SK-N-SH (cell line): ENCODE data around the gene BRD7. TPM values are rescaled to one million over a fixed set of nuclear protein-coding genes. Genes with fewer than 3 reads are reported as not detected.

ENCODE experiments used
- CTCF ChIA-PET: fragments of 300-600, 350-600 bp; formaldehyde crosslinking; extraction: SDS; loops from one replicate; lab custom pipeline; 2021; lab: Yijun Ruan, JAX
- POLR2A ChIA-PET: fragments of 350-600 bp; sonication (Branson Sonifier 250); formaldehyde crosslinking; extraction: SDS; loops from one replicate; lab custom pipeline; 2020; ENCODE audit warnings: antibody characterized with exemption, inconsistent platforms; lab: Yijun Ruan, JAX
- DNase-seq: peaks from one replicate; pipeline ENCODE4 v3.0.0; 2012
- H2AFZ ChIP-seq: fragments of 200-600 bp; sonication (generic); 2 replicates; pipeline ENCODE4 v1.8.1; 2016; ENCODE audit warnings: antibody characterized with exemption, mild to moderate bottlenecking, low read depth
- H3F3A ChIP-seq: fragments of 200-600 bp; sonication (generic); replicated peaks from 2 replicates; pipeline ENCODE3; 2016; ENCODE audit warnings: antibody characterized with exemption, mild to moderate bottlenecking; ENCODE audit not compliant: insufficient read depth
- H3K27ac ChIP-seq, 2 experiments: fragments of 200-500 bp in 1 of 2; fragments of 200-600 bp in 1 of 2; sonication (Bioruptor generic) in 1 of 2; sonication (generic), shearing (Covaris generic) in 1 of 2; 2 replicates each; pipeline versions ENCODE4 v1.5.1 to v1.6.1; 2014 to 2016; ENCODE audit warnings: low read depth in 2 of 2, inconsistent platforms in 1 of 2, low read length in 1 of 2, mild to moderate bottlenecking in 1 of 2, mixed read lengths in 1 of 2
- H3K27me3 ChIP-seq: fragments of 200-600 bp; sonication (generic), shearing (Covaris generic); 2 replicates; pipeline ENCODE4 v1.6.1; 2016; ENCODE audit warnings: mixed run types; ENCODE audit not compliant: insufficient read depth
- H3K36me3 ChIP-seq, 2 experiments: fragments of 200-500 bp in 1 of 2; fragments of 200-600 bp in 1 of 2; sonication (Bioruptor generic) in 1 of 2; sonication (generic) in 1 of 2; replicated peaks in 1 of 2; 2 replicates each; pipeline versions ENCODE3 to v1.5.1; 2014 to 2016; ENCODE audit warnings: low read length in 1 of 2, mild to moderate bottlenecking in 1 of 2; ENCODE audit not compliant: insufficient read depth in 2 of 2, control insufficient read depth in 1 of 2
- H3K4me1 ChIP-seq, 2 experiments: fragments of 200-500 bp in 1 of 2; fragments of 200-600 bp in 1 of 2; sonication (Bioruptor generic) in 1 of 2; sonication (generic), shearing (Covaris generic) in 1 of 2; 2 replicates each; pipeline versions ENCODE4 v1.5.1 to v1.6.1; 2014 to 2016; ENCODE audit warnings: low read depth in 1 of 2, low read length in 1 of 2, mixed run types in 1 of 2; ENCODE audit not compliant: insufficient read depth in 2 of 2, control insufficient read depth in 1 of 2
- H3K4me2 ChIP-seq: fragments of 200-600 bp; sonication (generic), shearing (Covaris generic); 2 replicates; pipeline ENCODE4 v1.6.1; 2017; ENCODE audit warnings: mixed run types
- H3K4me3 ChIP-seq, 2 experiments: fragments of 200-500 bp in 1 of 2; fragments of 200-600 bp in 1 of 2; sonication (Bioruptor generic) in 1 of 2; sonication (generic), shearing (Covaris generic) in 1 of 2; 2 replicates each; pipeline versions ENCODE4 v1.5.1 to v1.8.1; 2014 to 2016; ENCODE audit warnings: low read depth in 2 of 2, inconsistent platforms in 1 of 2, low read length in 1 of 2, mild to moderate bottlenecking in 1 of 2, mixed read lengths in 1 of 2, moderate library complexity in 1 of 2
- H3K79me2 ChIP-seq: fragments of 200-600 bp; sonication (generic); 2 replicates; pipeline ENCODE4 v1.8.1; 2017; ENCODE audit warnings: mild to moderate bottlenecking; ENCODE audit not compliant: insufficient read depth
- H3K9ac ChIP-seq: fragments of 200-600 bp; sonication (generic); 2 replicates; pipeline ENCODE4 v1.6.1; 2017; ENCODE audit warnings: mixed run types
- H3K9me2 ChIP-seq: fragments of 200-600 bp; sonication (generic); 2 replicates; pipeline ENCODE4 v1.6.1; 2017; ENCODE audit warnings: mixed run types
- H3K9me3 ChIP-seq: fragments of 200-600 bp; sonication (generic); 2 replicates; pipeline ENCODE4 v1.6.1; 2017; ENCODE audit warnings: mixed run types, mild to moderate bottlenecking, moderate library complexity
- H4K20me1 ChIP-seq: fragments of 200-600 bp; sonication (generic); 2 replicates; pipeline ENCODE4 v1.6.1; 2017; ENCODE audit warnings: mild to moderate bottlenecking, mixed run types; ENCODE audit not compliant: insufficient read depth
- CHD2 ChIP-seq: fragments of 150-350 bp; IDR thresholded peaks from 2 replicates; pipeline ENCODE4 v1.6.1; 2018; ENCODE audit warnings: low read length; ENCODE audit not compliant: partially characterized antibody
- CTCF ChIP-seq: fragments of 200-600 bp; sonication (generic); IDR thresholded peaks from 2 replicates; pipeline ENCODE4 v1.6.1; 2017; ENCODE audit warnings: antibody characterized with exemption, mild to moderate bottlenecking, moderate library complexity
- EZH2phosphoT487 ChIP-seq: fragments of 200-600 bp; sonication (generic); IDR thresholded peaks from 2 replicates; pipeline ENCODE4 v1.6.1; 2017; ENCODE audit warnings: low read depth, mixed run types, mild to moderate bottlenecking, antibody characterized with exemption, moderate library complexity, borderline replicate concordance
- FOSL2 ChIP-seq: IDR thresholded peaks from 2 replicates; pipeline ENCODE4 v1.4.0; 2012; ENCODE audit warnings: low read depth, mild to moderate bottlenecking, moderate library complexity, borderline replicate concordance
- GABPA ChIP-seq: IDR thresholded peaks from 2 replicates; pipeline ENCODE4 v1.4.0; 2012; ENCODE audit warnings: low read depth, mild to moderate bottlenecking
- JUND ChIP-seq: IDR thresholded peaks from 2 replicates; pipeline ENCODE4 v1.4.0; 2012
- NFIC ChIP-seq: IDR thresholded peaks from 2 replicates; pipeline ENCODE4 v1.4.0; 2012; ENCODE audit warnings: borderline replicate concordance
- NRF1 ChIP-seq: IDR thresholded peaks from 2 replicates; pipeline ENCODE4 v1.6.1; 2012; ENCODE audit warnings: low read depth, mild to moderate bottlenecking, low read length
- PBX3 ChIP-seq: IDR thresholded peaks from 2 replicates; pipeline ENCODE4; 2012
- RAD21 ChIP-seq: IDR thresholded peaks from 2 replicates; pipeline ENCODE4 v1.6.1; 2012; ENCODE audit warnings: mild to moderate bottlenecking, low read length
- RCOR1 ChIP-seq: fragments of 150-350 bp; IDR thresholded peaks from 2 replicates; pipeline ENCODE4 v1.6.1; 2017; ENCODE audit warnings: antibody characterized with exemption, low read length
- REST ChIP-seq: IDR thresholded peaks from 2 replicates; pipeline ENCODE4 v1.6.1; 2012; ENCODE audit warnings: mild to moderate bottlenecking, low read depth, low read length, moderate library complexity
- TEAD4 ChIP-seq: IDR thresholded peaks from 2 replicates; pipeline ENCODE4 v1.4.0; 2012; ENCODE audit warnings: mild to moderate bottlenecking, borderline replicate concordance; ENCODE audit not compliant: insufficient read depth
- USF1 ChIP-seq: IDR thresholded peaks from 2 replicates; pipeline ENCODE4 v1.4.0; 2012; ENCODE audit warnings: low read depth, borderline replicate concordance
- YY1 ChIP-seq: IDR thresholded peaks from 2 replicates; pipeline ENCODE4 v1.4.0; 2012; ENCODE audit warnings: low read depth, mild to moderate bottlenecking
- WGBS: methylation state at CpG from one replicate; pipeline ENCODE4 v1.1.6; 2017; ENCODE audit warnings: low lambda C conversion rate; 5-methylcytosine and 5-hydroxymethylcytosine counted together
- polyA plus RNA-seq, 3 experiments: library from polyadenylated mRNA; depleted of rRNA; stranded (reverse); fragments of >200 nt; gene quantifications; 2 replicates each; pipeline ENCODE4 v1.2.3, GENCODE V29; 2012

BRD7 gene
- polyA plus RNA-seq, 1 of the 3 experiments (the other 2 are of a cell fraction) = 32.9 TPM

GRCh38 chr16:50359626-50360025 lies 9.2 kb downstream of the BRD7 start:
- Histone ChIP-seq H3K9ac (no peak overlapping the region), H3K27ac (no peak overlapping the region), H3K79me2 (peaks cover 84% of the 10 kb centered on the region), H3K36me3 (peaks cover 41 to 78% of the 10 kb centered on the region in 2 experiments), H3K4me1 (peaks cover 0 to 6% of the 10 kb centered on the region in 2 experiments; a peak in 2 of 4 replicates), H3K9me3 (no peaks in the 10 kb centered on the region), H3F3A (peaks cover 6% of the 10 kb centered on the region), H3K4me2 (no peak overlapping the region), H2AFZ (no peak overlapping the region), H3K9me2 (no peaks in the 10 kb centered on the region), H3K4me3 (no peak overlapping the region), H4K20me1 (peaks cover 18% of the 10 kb centered on the region; the same call in 1 of the 2 replicates), H3K27me3 (no peaks in the 10 kb centered on the region)
- CTCF ChIA-PET = interaction anchor here (1.0 to 12.2 kb wide), 10 partner anchors 9 to 335 kb away, joined by 3 to 162 read pairs (median 4); partner anchors contain the start of genes ADCY7, BRD7 and CNEP1R1
- 84% methylated on average over 1 of the region's 1 CpG for WGBS
- DNase-seq = no peak
- POLR2A ChIA-PET = no interaction called here
- no peak for TF ChIP-seq RCOR1
- TF ChIP-seq PBX3 = no peak
- no peak for TF ChIP-seq NRF1
- no peak for TF ChIP-seq USF1
- no peak for TF ChIP-seq TEAD4
- TF ChIP-seq YY1 = no peak
- no peak for TF ChIP-seq EZH2phosphoT487
- TF ChIP-seq JUND = no peak
- no peak for TF ChIP-seq FOSL2
- no peak for TF ChIP-seq CHD2

DNA sequence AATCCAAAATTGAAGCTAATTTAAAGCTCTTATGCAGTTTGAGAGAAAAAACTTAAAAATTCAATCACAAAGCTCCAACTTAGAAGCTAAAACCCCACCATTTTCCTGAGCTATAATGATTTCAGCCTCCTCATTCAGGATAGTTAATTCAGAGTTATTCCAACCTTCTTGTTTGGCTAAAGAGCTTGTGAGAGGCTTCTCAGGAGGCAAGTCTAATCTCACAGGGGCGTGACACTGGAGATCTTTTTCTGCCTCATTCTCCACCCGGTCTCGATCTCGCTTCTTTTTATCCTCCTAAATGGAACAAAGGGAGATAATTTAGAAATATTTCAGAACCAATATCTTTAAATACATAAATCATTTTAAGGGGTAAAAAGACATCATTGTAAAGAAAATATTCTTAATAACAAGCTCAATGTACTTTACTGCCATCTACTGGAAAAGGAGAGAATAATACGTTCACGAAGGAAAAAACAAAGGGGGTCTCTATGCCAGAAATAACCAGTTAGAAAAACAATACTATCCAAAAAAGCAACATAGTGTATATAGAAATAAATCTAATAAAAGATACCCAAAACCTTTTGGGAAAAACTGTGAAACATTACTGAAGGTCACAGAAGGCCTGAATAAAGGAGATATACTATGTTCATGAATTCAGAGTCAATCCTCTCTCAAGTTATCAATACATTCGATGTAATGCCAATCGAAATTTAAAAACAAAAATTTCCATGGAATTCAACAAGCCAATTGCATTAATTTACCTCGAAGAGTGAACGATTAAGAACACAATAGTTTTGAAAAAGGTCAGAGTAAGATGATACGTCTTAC lies 13.9 kb downstream of the BRD7 start:
- no peak overlapping the region for H3K9ac ChIP-seq
- no peaks in the 10 kb centered on the region; a peak in 1 of 4 replicates for H3K4me1 ChIP-seq
- peaks cover 12% of the 10 kb centered on the region for H4K20me1 ChIP-seq
- peaks cover 16% of the 10 kb centered on the region for H3F3A ChIP-seq
- H3K4me3 ChIP-seq = no peak overlapping the region
- H3K79me2 ChIP-seq = peaks cover 47% of the 10 kb centered on the region
- H3K27ac ChIP-seq = no peak overlapping the region
- no peaks in the 10 kb centered on the region for H3K9me2 ChIP-seq
- no peak overlapping the region for H3K4me2 ChIP-seq
- POLR2A ChIA-PET = interaction anchor here (0.7 kb wide), 1 partner anchor 109 kb away, joined by 3 read pairs; no protein-coding TSS in a partner anchor
- CTCF ChIA-PET = interaction anchor here (0.6 to 12.2 kb wide), 51 partner anchors 9 to 1628 kb away, joined by 3 to 162 read pairs (median 4); partner anchors contain the start of genes BRD7, CNEP1R1 and HEATR3
- no peaks in the 10 kb centered on the region for H3K9me3 ChIP-seq
- 77% methylated on average over 11 of the region's 11 CpGs for WGBS
- H3K36me3 ChIP-seq = peaks cover 60 to 73% of the 10 kb centered on the region in 2 experiments
- DNase-seq = peak; percentile 58
- no peaks in the 10 kb centered on the region for H3K27me3 ChIP-seq
- H2AFZ ChIP-seq = no peak overlapping the region
- TF ChIP-seq JUND (no peak), GABPA (no peak), CTCF (peak; percentile 84), PBX3 (no peak), RAD21 (peak; percentile 60), REST (no peak), NFIC (no peak), USF1 (no peak), TEAD4 (no peak)
